ENCODE data around the gene TMEM132D. TPM values are rescaled to one million over a fixed set of nuclear protein-coding genes. Genes with fewer than 3 reads are reported as not detected.

TMEM132D gene
- total RNA-seq, 1 experiment from 2014 or later, result not detected

DNA sequence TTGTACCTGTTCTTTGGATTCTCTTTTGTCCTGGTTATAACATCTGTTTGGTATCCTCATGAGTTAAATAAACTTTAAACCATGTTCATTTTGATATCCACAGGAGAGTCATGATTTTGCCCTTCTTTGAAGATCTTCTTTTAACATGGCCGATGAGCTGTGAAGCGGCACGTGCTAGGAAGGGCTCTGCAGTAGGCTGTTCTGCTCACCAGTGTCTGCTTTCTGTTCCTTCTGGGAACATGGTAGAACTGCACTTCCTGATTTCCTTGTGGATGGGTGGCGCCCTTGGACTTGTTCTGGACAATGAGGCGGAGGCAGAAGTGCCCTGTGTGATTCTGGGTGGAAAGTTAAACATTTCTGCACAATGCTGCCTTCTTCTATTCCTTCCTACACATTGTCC is 138.1 kb downstream of the TMEM132D start:
- Histone ChIP-seq H2AFZ (ENCODE audit: low read length) (no peak overlapping the region), H3K9me3 (ENCODE audit: low read length) (peaks cover 7% of the 10 kb centered on the region), H3K79me2 (ENCODE audit: low read length) (no peaks in the 10 kb centered on the region), H3K9ac (ENCODE audit: low read length) (no peak overlapping the region), H3K4me2 (ENCODE audit: low read depth, low read length, poor library complexity, severe bottlenecking) (no peak overlapping the region), H3K27me3 (ENCODE audit: low read length) (no peaks in the 10 kb centered on the region), H3K36me3 (ENCODE audit: insufficient read depth, low read length) (no peaks in the 10 kb centered on the region), H3K4me1 (ENCODE audit: low read length) (no peaks in the 10 kb centered on the region), H3K4me3 (ENCODE audit: low read length) (no peak overlapping the region), H4K20me1 (ENCODE audit: insufficient read depth, low read depth, low read length) (no peaks in the 10 kb centered on the region), H3K27ac (ENCODE audit: low read length) (no peak overlapping the region), H3K9me2 (replicated peaks; ENCODE audit: insufficient read depth, low read length) (no peaks in the 10 kb centered on the region)
- DNase-seq, result no peak

DNA sequence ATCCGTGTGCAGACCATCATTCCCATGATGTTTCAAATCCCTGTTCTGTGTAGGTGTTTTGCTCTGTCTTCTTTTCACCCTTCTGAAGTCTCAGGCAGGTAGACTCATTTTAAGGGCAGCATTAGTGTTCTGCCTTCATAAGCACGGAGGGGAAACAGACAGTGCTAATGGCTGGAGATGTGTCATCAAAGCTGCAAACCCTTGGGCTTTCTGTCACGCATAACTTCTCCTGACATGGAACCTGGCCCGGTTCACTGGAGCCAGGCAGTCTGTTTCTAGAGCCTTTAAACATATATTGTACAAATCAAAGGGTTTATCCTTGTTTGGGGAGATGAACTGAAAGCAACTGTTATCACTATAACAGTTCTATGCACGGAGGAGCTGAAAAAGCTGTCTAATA is 141.4 kb downstream of the TMEM132D start:
- H3K36me3 ChIP-seq (ENCODE audit: insufficient read depth, low read length), result no peaks in the 10 kb centered on the region
- H3K79me2 ChIP-seq (ENCODE audit: low read length), result no peaks in the 10 kb centered on the region
- H3K9me3 ChIP-seq (ENCODE audit: low read length), result peaks cover 7% of the 10 kb centered on the region
- no peak overlapping the region for H3K27ac ChIP-seq (ENCODE audit: low read length)
- no peak overlapping the region for H3K4me2 ChIP-seq (ENCODE audit: low read depth, low read length, poor library complexity, severe bottlenecking)
- H3K9ac ChIP-seq (ENCODE audit: low read length), result no peak overlapping the region
- DNase-seq, result no peak
- no peaks in the 10 kb centered on the region for H3K9me2 ChIP-seq (replicated peaks; ENCODE audit: insufficient read depth, low read length)
- H3K27me3 ChIP-seq (ENCODE audit: low read length), result no peaks in the 10 kb centered on the region
- H2AFZ ChIP-seq (ENCODE audit: low read length), result no peak overlapping the region
- no peaks in the 10 kb centered on the region for H3K4me1 ChIP-seq (ENCODE audit: low read length)
- no peaks in the 10 kb centered on the region for H4K20me1 ChIP-seq (ENCODE audit: insufficient read depth, low read depth, low read length)
- H3K4me3 ChIP-seq (ENCODE audit: low read length), result no peak overlapping the region

GRCh38 chr12:129753586-129753985 is 150.2 kb downstream of the TMEM132D start:
- H3K36me3 ChIP-seq (ENCODE audit: insufficient read depth, low read length), result no peaks in the 10 kb centered on the region
- H2AFZ ChIP-seq (ENCODE audit: low read length), result no peak overlapping the region
- no peak overlapping the region for H3K4me3 ChIP-seq (ENCODE audit: low read length)
- no peaks in the 10 kb centered on the region for H4K20me1 ChIP-seq (ENCODE audit: insufficient read depth, low read depth, low read length)
- DNase-seq, result no peak
- H3K9me3 ChIP-seq (ENCODE audit: low read length), result no peaks in the 10 kb centered on the region
- no peak overlapping the region for H3K4me2 ChIP-seq (ENCODE audit: low read depth, low read length, poor library complexity, severe bottlenecking)
- no peaks in the 10 kb centered on the region for H3K27me3 ChIP-seq (ENCODE audit: low read length)
- H3K9ac ChIP-seq (ENCODE audit: low read length), result no peak overlapping the region
- no peak overlapping the region for H3K27ac ChIP-seq (ENCODE audit: low read length)
- H3K9me2 ChIP-seq (replicated peaks; ENCODE audit: insufficient read depth, low read length), result no peaks in the 10 kb centered on the region
- H3K4me1 ChIP-seq (ENCODE audit: low read length), result no peaks in the 10 kb centered on the region
- H3K79me2 ChIP-seq (ENCODE audit: low read length), result no peaks in the 10 kb centered on the region

GRCh38 chr12:129750421-129750820 is 153.4 kb downstream of the TMEM132D start:
- Histone ChIP-seq H3K79me2 (ENCODE audit: low read length) (no peaks in the 10 kb centered on the region), H3K9me3 (ENCODE audit: low read length) (no peaks in the 10 kb centered on the region), H3K9me2 (replicated peaks; ENCODE audit: insufficient read depth, low read length) (no peaks in the 10 kb centered on the region), H3K4me1 (ENCODE audit: low read length) (no peaks in the 10 kb centered on the region), H4K20me1 (ENCODE audit: insufficient read depth, low read depth, low read length) (no peaks in the 10 kb centered on the region), H3K4me3 (ENCODE audit: low read length) (no peak overlapping the region), H3K36me3 (ENCODE audit: insufficient read depth, low read length) (no peaks in the 10 kb centered on the region), H2AFZ (ENCODE audit: low read length) (no peak overlapping the region), H3K27ac (ENCODE audit: low read length) (no peak overlapping the region), H3K27me3 (ENCODE audit: low read length) (no peaks in the 10 kb centered on the region), H3K4me2 (ENCODE audit: low read depth, low read length, poor library complexity, severe bottlenecking) (no peak overlapping the region), H3K9ac (ENCODE audit: low read length) (no peak overlapping the region)
- DNase-seq, result no peak

- no peak overlapping the region for H3K4me3 ChIP-seq (ENCODE audit: low read length)
- H4K20me1 ChIP-seq (ENCODE audit: insufficient read depth, low read depth, low read length), result no peaks in the 10 kb centered on the region
- H3K4me1 ChIP-seq (ENCODE audit: low read length), result no peaks in the 10 kb centered on the region
- no peak overlapping the region for H3K27ac ChIP-seq (ENCODE audit: low read length)
- H3K9ac ChIP-seq (ENCODE audit: low read length), result no peak overlapping the region
- no peaks in the 10 kb centered on the region for H3K9me3 ChIP-seq (ENCODE audit: low read length)
- no peak for DNase-seq
- H3K9me2 ChIP-seq (replicated peaks; ENCODE audit: insufficient read depth, low read length), result no peaks in the 10 kb centered on the region
- H3K27me3 ChIP-seq (ENCODE audit: low read length), result no peaks in the 10 kb centered on the region
- no peak overlapping the region for H2AFZ ChIP-seq (ENCODE audit: low read length)
- no peak overlapping the region for H3K4me2 ChIP-seq (ENCODE audit: low read depth, low read length, poor library complexity, severe bottlenecking)
- H3K36me3 ChIP-seq (ENCODE audit: insufficient read depth, low read length), result no peaks in the 10 kb centered on the region
- no peaks in the 10 kb centered on the region for H3K79me2 ChIP-seq (ENCODE audit: low read length)
These were observed 157.5 kb downstream of the TMEM132D start for GRCh38 chr12:129746318-129746717.

DNA sequence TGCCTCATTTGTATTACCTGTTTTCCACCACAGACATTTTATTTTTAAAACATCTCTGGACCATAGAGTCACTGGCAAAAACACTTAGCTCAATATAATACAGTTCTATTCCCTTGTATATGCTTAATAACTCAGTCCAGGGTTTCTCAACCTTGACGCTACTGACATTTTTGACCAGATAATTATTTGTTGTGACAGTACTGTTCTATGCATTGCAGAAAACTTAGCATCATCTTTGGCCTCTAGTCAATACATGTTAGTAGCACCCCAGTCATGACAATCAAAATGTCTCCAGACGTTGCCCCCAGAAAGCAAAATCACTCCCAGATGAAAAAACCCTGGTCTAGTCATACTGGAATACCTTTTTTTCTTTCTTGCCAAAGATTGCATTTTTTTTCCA is 174.7 kb downstream of the TMEM132D start:
- H3K27me3 ChIP-seq (ENCODE audit: low read length), result no peaks in the 10 kb centered on the region
- no peak for DNase-seq
- H3K27ac ChIP-seq (ENCODE audit: low read length), result no peak overlapping the region
- H3K4me3 ChIP-seq (ENCODE audit: low read length), result no peak overlapping the region
- H3K36me3 ChIP-seq (ENCODE audit: insufficient read depth, low read length), result no peaks in the 10 kb centered on the region
- H4K20me1 ChIP-seq (ENCODE audit: insufficient read depth, low read depth, low read length), result no peaks in the 10 kb centered on the region
- H3K9ac ChIP-seq (ENCODE audit: low read length), result no peak overlapping the region
- H3K79me2 ChIP-seq (ENCODE audit: low read length), result no peaks in the 10 kb centered on the region
- H3K4me2 ChIP-seq (ENCODE audit: low read depth, low read length, poor library complexity, severe bottlenecking), result no peak overlapping the region
- no peaks in the 10 kb centered on the region for H3K4me1 ChIP-seq (ENCODE audit: low read length)
- H3K9me3 ChIP-seq (ENCODE audit: low read length), result no peaks in the 10 kb centered on the region
- H2AFZ ChIP-seq (ENCODE audit: low read length), result no peak overlapping the region
- H3K9me2 ChIP-seq (replicated peaks; ENCODE audit: insufficient read depth, low read length), result no peaks in the 10 kb centered on the region

DNA sequence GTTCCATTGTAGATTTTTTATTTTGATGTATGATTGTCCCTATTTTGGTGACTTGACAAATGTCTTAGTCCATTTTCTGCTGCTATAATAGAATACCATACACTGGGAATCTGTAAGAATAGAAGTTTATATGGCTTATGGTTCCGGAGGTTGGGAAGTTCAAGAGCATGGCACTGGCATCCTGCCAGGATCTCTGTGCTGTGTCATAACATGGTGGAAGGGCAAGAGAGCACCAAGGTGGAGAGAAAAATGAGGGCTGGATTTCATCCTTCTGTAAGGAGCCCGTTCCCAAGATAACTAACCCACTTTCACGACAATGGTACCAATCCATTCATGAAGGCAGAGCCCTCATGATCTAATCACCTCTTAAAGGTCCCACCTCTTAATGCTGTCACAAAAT is 176.7 kb downstream of the TMEM132D start:
- Histone ChIP-seq H3K79me2 (ENCODE audit: low read length) (no peaks in the 10 kb centered on the region), H3K27ac (ENCODE audit: low read length) (no peak overlapping the region), H3K9me2 (replicated peaks; ENCODE audit: insufficient read depth, low read length) (no peaks in the 10 kb centered on the region), H3K9me3 (ENCODE audit: low read length) (no peaks in the 10 kb centered on the region), H3K4me3 (ENCODE audit: low read length) (no peak overlapping the region), H3K36me3 (ENCODE audit: insufficient read depth, low read length) (no peaks in the 10 kb centered on the region), H4K20me1 (ENCODE audit: insufficient read depth, low read depth, low read length) (no peaks in the 10 kb centered on the region), H3K9ac (ENCODE audit: low read length) (no peak overlapping the region), H3K4me1 (ENCODE audit: low read length) (no peaks in the 10 kb centered on the region), H3K4me2 (ENCODE audit: low read depth, low read length, poor library complexity, severe bottlenecking) (no peak overlapping the region), H3K27me3 (ENCODE audit: low read length) (no peaks in the 10 kb centered on the region), H2AFZ (ENCODE audit: low read length) (no peak overlapping the region)
- DNase-seq, result no peak

DNA sequence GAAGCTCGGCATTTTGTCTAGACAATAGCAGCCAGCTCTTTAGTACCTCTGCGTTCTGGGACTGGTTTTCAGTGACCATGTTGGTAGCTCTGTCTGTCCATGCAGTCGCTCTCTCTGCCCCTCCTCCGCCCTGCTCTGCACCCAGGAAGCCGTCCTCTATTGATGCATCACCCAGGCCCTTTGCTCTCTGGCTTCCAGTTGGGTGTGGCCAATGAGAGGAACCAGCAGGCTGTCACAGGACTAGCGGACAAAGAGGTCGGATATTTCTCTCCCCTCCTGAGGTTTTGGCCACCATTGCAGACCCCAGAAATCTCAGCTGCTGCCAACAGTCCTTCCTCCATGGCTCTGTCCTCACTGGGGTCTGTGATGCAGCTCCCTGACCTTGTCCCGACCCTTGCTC is 180.6 kb downstream of the TMEM132D start:
- Histone ChIP-seq H3K36me3 (ENCODE audit: insufficient read depth, low read length) (no peaks in the 10 kb centered on the region), H3K9me3 (ENCODE audit: low read length) (no peaks in the 10 kb centered on the region), H3K4me3 (ENCODE audit: low read length) (no peak overlapping the region), H3K4me2 (ENCODE audit: low read depth, low read length, poor library complexity, severe bottlenecking) (no peak overlapping the region), H3K9me2 (replicated peaks; ENCODE audit: insufficient read depth, low read length) (no peaks in the 10 kb centered on the region; the same call in 1 of the 2 replicates), H3K9ac (ENCODE audit: low read length) (no peak overlapping the region), H3K79me2 (ENCODE audit: low read length) (no peaks in the 10 kb centered on the region), H4K20me1 (ENCODE audit: insufficient read depth, low read depth, low read length) (no peaks in the 10 kb centered on the region), H3K4me1 (ENCODE audit: low read length) (no peaks in the 10 kb centered on the region), H3K27me3 (ENCODE audit: low read length) (no peaks in the 10 kb centered on the region), H2AFZ (ENCODE audit: low read length) (no peak overlapping the region), H3K27ac (ENCODE audit: low read length) (no peak overlapping the region)
- DNase-seq, result no peak

DNA sequence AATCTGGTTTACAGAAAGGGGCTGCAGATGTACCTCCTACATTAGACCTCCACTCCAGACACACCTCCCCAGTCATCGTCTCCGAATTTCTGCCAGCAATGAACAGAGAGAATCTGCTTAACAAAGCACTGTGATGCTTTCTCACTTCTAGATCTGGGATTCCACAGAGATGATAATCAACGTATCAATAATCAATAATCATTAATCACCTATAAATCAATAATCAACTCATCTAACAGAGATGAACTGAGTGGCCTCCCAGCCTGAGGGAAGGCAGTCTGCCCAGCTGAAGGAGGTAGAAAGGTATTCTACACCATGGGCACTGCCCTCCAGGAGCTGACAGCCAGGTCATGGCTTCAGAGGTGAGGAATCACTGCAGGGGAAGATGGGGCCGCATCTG is 183.2 kb downstream of the TMEM132D start:
- Histone ChIP-seq H3K36me3 (ENCODE audit: insufficient read depth, low read length) (no peaks in the 10 kb centered on the region), H3K79me2 (ENCODE audit: low read length) (no peaks in the 10 kb centered on the region)

More for the DNA sequence above, 183.2 kb downstream of the TMEM132D start:
- Histone ChIP-seq H3K27me3 (ENCODE audit: low read length) (no peaks in the 10 kb centered on the region), H3K9me3 (ENCODE audit: low read length) (0 out of 2 replicates have a peak, but pooled peaks cover 4% of the 10 kb centered on the region), H3K9ac (ENCODE audit: low read length) (no peak overlapping the region), H3K4me1 (ENCODE audit: low read length) (no peaks in the 10 kb centered on the region), H3K4me2 (ENCODE audit: low read depth, low read length, poor library complexity, severe bottlenecking) (no peak overlapping the region), H3K4me3 (ENCODE audit: low read length) (no peak overlapping the region), H3K9me2 (replicated peaks; ENCODE audit: insufficient read depth, low read length) (no peaks in the 10 kb centered on the region; the same call in 1 of the 2 replicates), H3K27ac (ENCODE audit: low read length) (no peak overlapping the region), H4K20me1 (ENCODE audit: insufficient read depth, low read depth, low read length) (no peaks in the 10 kb centered on the region), H2AFZ (ENCODE audit: low read length) (no peak overlapping the region)
- DNase-seq, result no peak

All from Karpas-422 (cell line).